ENCODE measurements around the gene ELF2. TPM values are rescaled to one million over a fixed set of nuclear protein-coding genes. Genes with fewer than 3 reads are reported as not detected.
"Not testable (repeated sequence)": the region's sequence is repeated elsewhere in the genome, so short reads cannot be mapped to it uniquely, and the experiment has no call there.

ELF2 gene
- total and polyA plus RNA-seq, 9 donors, result 28.8 to 66.8 (median 51.1) TPM

GRCh38 chr4:139219450-139220055, 42.5 kb upstream of the ELF2 start:
- intact Hi-C loops (cut with DNase I), result loop anchor here in 1 of 4 donors (10.0 kb wide), 1 partner anchor 65 kb away; the partner anchor contains the start of gene MGARP
- DNase-seq, result no peak
- WGBS, 3 donors, result 85 to 91% (median 85%) methylated on average over 4 of the region's 4 CpGs
- Histone ChIP-seq H3K27me3 (no peaks in the 10 kb centered on the region), H3K36me3 (no peaks in the 10 kb centered on the region), H3K9me3 (no peaks in the 10 kb centered on the region), H3K4me3 (no peak overlapping the region), H3K27ac (no peak overlapping the region), H3K4me1 (ENCODE audit: insufficient read depth) (no peaks in the 10 kb centered on the region)
- no peak for TF ChIP-seq EP300 (IDR thresholded peaks at IDR 0.05)
- TF ChIP-seq, protein P1, sequence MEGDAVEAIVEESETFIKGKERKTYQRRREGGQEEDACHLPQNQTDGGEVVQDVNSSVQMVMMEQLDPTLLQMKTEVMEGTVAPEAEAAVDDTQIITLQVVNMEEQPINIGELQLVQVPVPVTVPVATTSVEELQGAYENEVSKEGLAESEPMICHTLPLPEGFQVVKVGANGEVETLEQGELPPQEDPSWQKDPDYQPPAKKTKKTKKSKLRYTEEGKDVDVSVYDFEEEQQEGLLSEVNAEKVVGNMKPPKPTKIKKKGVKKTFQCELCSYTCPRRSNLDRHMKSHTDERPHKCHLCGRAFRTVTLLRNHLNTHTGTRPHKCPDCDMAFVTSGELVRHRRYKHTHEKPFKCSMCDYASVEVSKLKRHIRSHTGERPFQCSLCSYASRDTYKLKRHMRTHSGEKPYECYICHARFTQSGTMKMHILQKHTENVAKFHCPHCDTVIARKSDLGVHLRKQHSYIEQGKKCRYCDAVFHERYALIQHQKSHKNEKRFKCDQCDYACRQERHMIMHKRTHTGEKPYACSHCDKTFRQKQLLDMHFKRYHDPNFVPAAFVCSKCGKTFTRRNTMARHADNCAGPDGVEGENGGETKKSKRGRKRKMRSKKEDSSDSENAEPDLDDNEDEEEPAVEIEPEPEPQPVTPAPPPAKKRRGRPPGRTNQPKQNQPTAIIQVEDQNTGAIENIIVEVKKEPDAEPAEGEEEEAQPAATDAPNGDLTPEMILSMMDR (IDR thresholded peaks at IDR 0.05), result no peak
- no peak for TF ChIP-seq POLR2A (IDR thresholded peaks at IDR 0.05)

DNA sequence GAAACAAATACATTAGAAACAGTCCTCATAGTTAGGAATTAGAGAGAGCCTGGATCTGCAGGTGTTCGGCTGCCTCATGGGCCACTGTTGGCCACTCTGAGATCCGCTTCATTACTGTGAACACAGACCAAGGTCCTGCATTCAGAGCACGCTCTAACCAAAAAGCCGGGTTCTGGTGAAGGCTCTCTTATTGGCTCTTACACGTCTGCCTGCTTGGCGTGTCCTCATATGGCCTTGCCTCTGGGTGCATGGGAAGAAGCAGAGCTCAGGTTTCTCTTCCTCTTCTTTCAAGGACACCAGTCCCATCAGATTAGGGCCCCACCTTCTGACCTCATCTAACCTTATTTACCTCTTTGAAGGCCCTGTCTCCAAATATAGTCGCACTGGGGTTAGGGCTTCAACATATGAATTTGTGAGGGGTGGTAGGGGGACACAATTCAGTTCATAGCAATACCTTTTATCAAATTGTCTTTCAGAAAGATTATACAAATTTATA, 37.1 kb upstream of the ELF2 start:
- Histone ChIP-seq H3K4me3 (no peak overlapping the region), H3K27ac (no peak overlapping the region), H3K4me1 (ENCODE audit: insufficient read depth) (no peaks in the 10 kb centered on the region), H3K27me3 (no peaks in the 10 kb centered on the region), H3K9me3 (no peaks in the 10 kb centered on the region), H3K36me3 (no peaks in the 10 kb centered on the region)
- intact Hi-C loops (cut with DNase I), result no loop called here
- TF ChIP-seq, protein P1 (IDR thresholded peaks at IDR 0.05), result no peak
- no peak for TF ChIP-seq POLR2A (IDR thresholded peaks at IDR 0.05)
- no peak for TF ChIP-seq EP300 (IDR thresholded peaks at IDR 0.05)
- DNase-seq, result no peak
- 41 to 60% (median 53%) methylated on average over 7 of the region's 7 CpGs for WGBS, 3 donors

- H3K27me3 ChIP-seq; DNase-seq; H3K4me1 ChIP-seq (ENCODE audit: insufficient read depth); intact Hi-C loops (cut with DNase I); H3K9me3 ChIP-seq; H3K4me3 ChIP-seq; H3K36me3 ChIP-seq; H3K27ac ChIP-seq: not testable (repeated sequence)
- 87 to 90% (median 89%) methylated on average over 10 of the region's 10 CpGs for WGBS, 3 donors
Measured at GRCh38 chr4:139213633-139214032, 36.6 kb upstream of the ELF2 start.

- Histone ChIP-seq H3K27me3 (no peaks in the 10 kb centered on the region), H3K36me3 (no peaks in the 10 kb centered on the region), H3K4me3 (no peak overlapping the region), H3K27ac (no peak overlapping the region), H3K9me3 (no peaks in the 10 kb centered on the region), H3K4me1 (ENCODE audit: insufficient read depth) (no peaks in the 10 kb centered on the region)
- intact Hi-C loops (cut with DNase I), result no loop called here
- no peak for DNase-seq
- 90 to 91% (median 91%) methylated on average over 3 of the region's 3 CpGs for WGBS, 3 donors
- TF ChIP-seq EP300 (IDR thresholded peaks at IDR 0.05), result no peak
- TF ChIP-seq, protein P1 (IDR thresholded peaks at IDR 0.05), result no peak
- no peak for TF ChIP-seq POLR2A (IDR thresholded peaks at IDR 0.05)
Measured at GRCh38 chr4:139212900-139213299, 35.9 kb upstream of the ELF2 start.

DNA sequence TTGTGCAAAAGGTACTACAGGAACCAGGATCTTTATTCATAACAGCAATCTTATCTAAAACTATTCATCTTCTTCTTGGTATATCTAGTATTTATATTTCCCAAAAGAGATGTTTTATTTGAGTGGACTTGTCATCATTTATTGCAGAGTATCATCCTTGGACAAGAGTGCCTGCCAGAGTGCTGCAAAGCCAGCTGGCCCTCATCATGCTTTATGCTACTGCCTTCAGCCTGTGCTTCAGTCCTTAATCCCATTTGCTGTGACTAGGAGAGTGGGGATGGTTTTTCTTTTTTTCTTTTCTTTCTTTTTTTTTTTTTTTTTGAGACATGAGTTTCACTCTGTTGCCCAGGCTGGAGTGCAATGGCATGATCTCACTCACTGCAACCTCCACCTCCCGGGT, 33.5 kb upstream of the ELF2 start:
- Histone ChIP-seq H3K4me1 (ENCODE audit: insufficient read depth) (no peaks in the 10 kb centered on the region), H3K27me3 (no peaks in the 10 kb centered on the region), H3K27ac (no peak overlapping the region), H3K9me3 (no peaks in the 10 kb centered on the region), H3K4me3 (no peak overlapping the region), H3K36me3 (no peaks in the 10 kb centered on the region)
- WGBS, 3 donors, result 85 to 96% (median 86%) methylated on average over 1 of the region's 1 CpG
- TF ChIP-seq EP300 (IDR thresholded peaks at IDR 0.05) (no peak), POLR2A (IDR thresholded peaks at IDR 0.05) (no peak)
- TF ChIP-seq, protein P1 (IDR thresholded peaks at IDR 0.05), result no peak
- intact Hi-C loops (cut with DNase I), result no loop called here
- no peak for DNase-seq
